ENCODE results near the gene SLC6A2. TPM values are rescaled to one million over a fixed set of nuclear protein-coding genes. Genes with fewer than 3 reads are reported as not detected.

Gene SLC6A2
- total RNA-seq, 3 donors from 2014 or later, result 0.15 to 0.66 (median 0.64) TPM

GRCh38 chr16:55717326-55717725 is 61.5 kb downstream of the SLC6A2 start:
- Histone ChIP-seq H3K36me3 (no peaks in the 10 kb centered on the region), H3K9me3 (no peaks in the 10 kb centered on the region), H3K4me1 (no peaks in the 10 kb centered on the region), H3K27ac (no peak overlapping the region), H3K4me3 (no peak overlapping the region), H3K27me3 (peaks cover 0 to 6% of the 10 kb centered on the region in 2 donors)
- no peak for TF ChIP-seq POLR2AphosphoS5 (IDR thresholded peaks at IDR 0.05)
- TF ChIP-seq POLR2A (IDR thresholded peaks at IDR 0.05), result no peak
- TF ChIP-seq CTCF (IDR thresholded peaks at IDR 0.05), result no peak
- DNase-seq (ENCODE audit: low spot score in 2 of 2), result no peak
- intact Hi-C loops (cut with DNase I; ENCODE audit: low total_unique reads), result no loop called here

- Histone ChIP-seq H3K9me3 (no peaks in the 10 kb centered on the region), H3K4me3 (no peak overlapping the region), H3K27me3 (no peaks in the 10 kb centered on the region), H3K4me1 (no peaks in the 10 kb centered on the region), H3K27ac (no peak overlapping the region), H3K36me3 (no peaks in the 10 kb centered on the region)
- TF ChIP-seq POLR2AphosphoS5 (IDR thresholded peaks at IDR 0.05) (no peak), POLR2A (IDR thresholded peaks at IDR 0.05) (no peak), CTCF (IDR thresholded peaks at IDR 0.05) (no peak)
- intact Hi-C loops (cut with DNase I; ENCODE audit: low total_unique reads), result no loop called here
- no peak for DNase-seq (ENCODE audit: low spot score in 2 of 2)
Measured at GRCh38 chr16:55725055-55725777, 69.4 kb downstream of the SLC6A2 start.

- Histone ChIP-seq H3K27ac (no peak overlapping the region), H3K9me3 (no peaks in the 10 kb centered on the region), H3K36me3 (no peaks in the 10 kb centered on the region), H3K27me3 (no peaks in the 10 kb centered on the region), H3K4me1 (no peaks in the 10 kb centered on the region), H3K4me3 (no peak overlapping the region)
- TF ChIP-seq POLR2A (IDR thresholded peaks at IDR 0.05) (no peak), POLR2AphosphoS5 (IDR thresholded peaks at IDR 0.05) (no peak), CTCF (IDR thresholded peaks at IDR 0.05) (no peak)
- DNase-seq (ENCODE audit: low spot score in 2 of 2), result no peak
- intact Hi-C loops (cut with DNase I; ENCODE audit: low total_unique reads), result no loop called here
Measured at GRCh38 chr16:55728797-55729196, 73.0 kb downstream of the SLC6A2 start.

- Histone ChIP-seq H3K9me3 (no peaks in the 10 kb centered on the region), H3K27me3 (no peaks in the 10 kb centered on the region), H3K27ac (no peak overlapping the region), H3K36me3 (no peaks in the 10 kb centered on the region), H3K4me3 (no peak overlapping the region), H3K4me1 (no peaks in the 10 kb centered on the region)
- DNase-seq (ENCODE audit: low spot score in 2 of 2), result no peak
- intact Hi-C loops (cut with DNase I; ENCODE audit: low total_unique reads), result no loop called here
- TF ChIP-seq POLR2A (IDR thresholded peaks at IDR 0.05) (no peak), CTCF (IDR thresholded peaks at IDR 0.05) (no peak), POLR2AphosphoS5 (IDR thresholded peaks at IDR 0.05) (no peak)
Measured at GRCh38 chr16:55730115-55730514, 74.3 kb downstream of the SLC6A2 start.

GRCh38 chr16:55732496-55732895 is 76.7 kb downstream of the SLC6A2 start:
- Histone ChIP-seq H3K27ac (no peak overlapping the region), H3K4me1 (no peaks in the 10 kb centered on the region), H3K9me3 (no peaks in the 10 kb centered on the region), H3K36me3 (no peaks in the 10 kb centered on the region), H3K27me3 (no peaks in the 10 kb centered on the region), H3K4me3 (no peak overlapping the region)
- DNase-seq (ENCODE audit: low spot score in 2 of 2), result no peak
- intact Hi-C loops (cut with DNase I; ENCODE audit: low total_unique reads), result no loop called here
- TF ChIP-seq CTCF (IDR thresholded peaks at IDR 0.05) (no peak), POLR2A (IDR thresholded peaks at IDR 0.05) (no peak), POLR2AphosphoS5 (IDR thresholded peaks at IDR 0.05) (no peak)
